MM.1S (cell line): ENCODE data around the gene ZNF672.

Source experiments
- CTCF ChIP-seq: fragments of 300-600 bp; sonication (generic); IDR thresholded peaks from 2 replicates; pipeline ENCODE4 v1.5.1; 2016; ENCODE audit warnings: antibody characterized with exemption, low read length, mixed read lengths
- EZH2phosphoT487 ChIP-seq: fragments of 300-600 bp; sonication (generic); IDR thresholded peaks from 2 replicates; pipeline ENCODE4 v1.6.1; 2018; ENCODE audit warnings: antibody characterized with exemption, low read length

DNA sequence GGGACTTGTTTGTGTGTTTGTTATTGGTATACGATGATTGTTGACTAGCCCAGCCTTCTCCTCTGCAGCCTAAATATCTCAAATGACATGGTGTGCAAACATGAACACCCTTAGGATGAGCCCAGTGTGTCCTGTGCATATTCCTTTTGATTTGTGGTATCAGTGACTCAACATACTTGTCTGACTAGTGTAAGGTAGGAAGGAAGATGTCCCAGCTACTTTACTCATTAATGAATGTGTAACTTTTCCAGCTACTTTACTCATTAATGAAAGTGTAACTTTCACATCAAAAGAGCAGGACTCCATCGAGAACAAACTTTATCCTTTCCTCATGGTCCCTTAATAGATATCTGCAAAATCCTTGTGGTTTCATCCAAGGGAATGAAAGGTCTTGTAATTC lies 23.6 kb downstream of the ZNF672 start:
- TF ChIP-seq CTCF: no peak
- TF ChIP-seq EZH2phosphoT487: no peak
